SK-N-SH (cell line): ENCODE measurements around the gene EDRF1. TPM values are rescaled to one million over a fixed set of nuclear protein-coding genes. Genes with fewer than 3 reads are reported as not detected.

Experiments
- CTCF ChIA-PET: fragments of 300-600, 350-600 bp; formaldehyde crosslinking; extraction: SDS; loops from one replicate; lab custom pipeline; 2021; lab: Yijun Ruan, JAX
- POLR2A ChIA-PET: fragments of 350-600 bp; sonication (Branson Sonifier 250); formaldehyde crosslinking; extraction: SDS; loops from one replicate; lab custom pipeline; 2020; ENCODE audit warnings: antibody characterized with exemption, inconsistent platforms; lab: Yijun Ruan, JAX
- DNase-seq: peaks from one replicate; pipeline ENCODE4 v3.0.0; 2012
- H2AFZ ChIP-seq: fragments of 200-600 bp; sonication (generic); 2 replicates; pipeline ENCODE4 v1.8.1; 2016; ENCODE audit warnings: antibody characterized with exemption, mild to moderate bottlenecking, low read depth
- H3F3A ChIP-seq: fragments of 200-600 bp; sonication (generic); replicated peaks from 2 replicates; pipeline ENCODE3; 2016; ENCODE audit warnings: antibody characterized with exemption, mild to moderate bottlenecking; ENCODE audit not compliant: insufficient read depth
- H3K27ac ChIP-seq, 2 experiments: fragments of 200-500 bp in 1 of 2; fragments of 200-600 bp in 1 of 2; sonication (Bioruptor generic) in 1 of 2; sonication (generic), shearing (Covaris generic) in 1 of 2; 2 replicates each; pipeline versions ENCODE4 v1.5.1 to v1.6.1; 2014 to 2016; ENCODE audit warnings: low read depth in 2 of 2, inconsistent platforms in 1 of 2, low read length in 1 of 2, mild to moderate bottlenecking in 1 of 2, mixed read lengths in 1 of 2
- H3K27me3 ChIP-seq: fragments of 200-600 bp; sonication (generic), shearing (Covaris generic); 2 replicates; pipeline ENCODE4 v1.6.1; 2016; ENCODE audit warnings: mixed run types; ENCODE audit not compliant: insufficient read depth
- H3K36me3 ChIP-seq, 2 experiments: fragments of 200-500 bp in 1 of 2; fragments of 200-600 bp in 1 of 2; sonication (Bioruptor generic) in 1 of 2; sonication (generic) in 1 of 2; replicated peaks in 1 of 2; 2 replicates each; pipeline versions ENCODE3 to v1.5.1; 2014 to 2016; ENCODE audit warnings: low read length in 1 of 2, mild to moderate bottlenecking in 1 of 2; ENCODE audit not compliant: insufficient read depth in 2 of 2, control insufficient read depth in 1 of 2
- H3K4me1 ChIP-seq, 2 experiments: fragments of 200-500 bp in 1 of 2; fragments of 200-600 bp in 1 of 2; sonication (Bioruptor generic) in 1 of 2; sonication (generic), shearing (Covaris generic) in 1 of 2; 2 replicates each; pipeline versions ENCODE4 v1.5.1 to v1.6.1; 2014 to 2016; ENCODE audit warnings: low read depth in 1 of 2, low read length in 1 of 2, mixed run types in 1 of 2; ENCODE audit not compliant: insufficient read depth in 2 of 2, control insufficient read depth in 1 of 2
- H3K4me2 ChIP-seq: fragments of 200-600 bp; sonication (generic), shearing (Covaris generic); 2 replicates; pipeline ENCODE4 v1.6.1; 2017; ENCODE audit warnings: mixed run types
- H3K4me3 ChIP-seq, 2 experiments: fragments of 200-500 bp in 1 of 2; fragments of 200-600 bp in 1 of 2; sonication (Bioruptor generic) in 1 of 2; sonication (generic), shearing (Covaris generic) in 1 of 2; 2 replicates each; pipeline versions ENCODE4 v1.5.1 to v1.8.1; 2014 to 2016; ENCODE audit warnings: low read depth in 2 of 2, inconsistent platforms in 1 of 2, low read length in 1 of 2, mild to moderate bottlenecking in 1 of 2, mixed read lengths in 1 of 2, moderate library complexity in 1 of 2
- H3K79me2 ChIP-seq: fragments of 200-600 bp; sonication (generic); 2 replicates; pipeline ENCODE4 v1.8.1; 2017; ENCODE audit warnings: mild to moderate bottlenecking; ENCODE audit not compliant: insufficient read depth
- H3K9ac ChIP-seq: fragments of 200-600 bp; sonication (generic); 2 replicates; pipeline ENCODE4 v1.6.1; 2017; ENCODE audit warnings: mixed run types
- H3K9me2 ChIP-seq: fragments of 200-600 bp; sonication (generic); 2 replicates; pipeline ENCODE4 v1.6.1; 2017; ENCODE audit warnings: mixed run types
- H3K9me3 ChIP-seq: fragments of 200-600 bp; sonication (generic); 2 replicates; pipeline ENCODE4 v1.6.1; 2017; ENCODE audit warnings: mixed run types, mild to moderate bottlenecking, moderate library complexity
- H4K20me1 ChIP-seq: fragments of 200-600 bp; sonication (generic); 2 replicates; pipeline ENCODE4 v1.6.1; 2017; ENCODE audit warnings: mild to moderate bottlenecking, mixed run types; ENCODE audit not compliant: insufficient read depth
- ELF1 ChIP-seq: IDR thresholded peaks from 2 replicates; pipeline ENCODE4 v1.4.0; 2012
- EP300 ChIP-seq, 2 experiments: IDR thresholded peaks; 2 replicates each; pipeline versions ENCODE4 v1.4.0 to v1.6.1; 2012; ENCODE audit warnings: borderline replicate concordance in 1 of 2, low read depth in 1 of 2, low read length in 1 of 2
- EZH2phosphoT487 ChIP-seq: fragments of 200-600 bp; sonication (generic); IDR thresholded peaks from 2 replicates; pipeline ENCODE4 v1.6.1; 2017; ENCODE audit warnings: low read depth, mixed run types, mild to moderate bottlenecking, antibody characterized with exemption, moderate library complexity, borderline replicate concordance
- FOSL2 ChIP-seq: IDR thresholded peaks from 2 replicates; pipeline ENCODE4 v1.4.0; 2012; ENCODE audit warnings: low read depth, mild to moderate bottlenecking, moderate library complexity, borderline replicate concordance
- FOXM1 ChIP-seq: IDR thresholded peaks from 2 replicates; pipeline ENCODE4 v1.4.0; 2012; ENCODE audit warnings: low read depth, mild to moderate bottlenecking
- GABPA ChIP-seq: IDR thresholded peaks from 2 replicates; pipeline ENCODE4 v1.4.0; 2012; ENCODE audit warnings: low read depth, mild to moderate bottlenecking
- GATA2 ChIP-seq: sonication (generic); formaldehyde crosslinking; IDR thresholded peaks from 2 replicates; pipeline ENCODE4 v1.5.0; 2020; ENCODE audit warnings: mild to moderate bottlenecking, missing genetic modification reagents
- IRF3 ChIP-seq: fragments of 150-350 bp; IDR thresholded peaks from 2 replicates; pipeline ENCODE4 v1.6.1; 2016; ENCODE audit warnings: mild to moderate bottlenecking, low read depth, low read length
- JUND ChIP-seq: IDR thresholded peaks from 2 replicates; pipeline ENCODE4 v1.4.0; 2012
- MEF2A ChIP-seq: IDR thresholded peaks from 2 replicates; pipeline ENCODE4 v1.4.0; 2012; ENCODE audit warnings: low read depth, borderline replicate concordance
- MXI1 ChIP-seq: IDR thresholded peaks from 2 replicates; pipeline ENCODE4 v1.6.1; 2012; ENCODE audit warnings: mild to moderate bottlenecking, low read depth, low read length, improper control_type of control experiment
- PBX3 ChIP-seq: IDR thresholded peaks from 2 replicates; pipeline ENCODE4; 2012
- RCOR1 ChIP-seq: fragments of 150-350 bp; IDR thresholded peaks from 2 replicates; pipeline ENCODE4 v1.6.1; 2017; ENCODE audit warnings: antibody characterized with exemption, low read length
- REST ChIP-seq: IDR thresholded peaks from 2 replicates; pipeline ENCODE4 v1.6.1; 2012; ENCODE audit warnings: mild to moderate bottlenecking, low read depth, low read length, moderate library complexity
- RFX5 ChIP-seq: IDR thresholded peaks from 2 replicates; pipeline ENCODE4 v1.6.1; 2012; ENCODE audit warnings: mild to moderate bottlenecking, improper control_type of control experiment, low read length
- RXRA ChIP-seq: IDR thresholded peaks from 2 replicates; pipeline ENCODE4 v1.4.0; 2012; ENCODE audit warnings: low read depth, mild to moderate bottlenecking, borderline replicate concordance
- SIN3A ChIP-seq: IDR thresholded peaks from 2 replicates; pipeline ENCODE4 v1.6.1; 2012; ENCODE audit warnings: low read depth, mild to moderate bottlenecking, low read length, moderate library complexity, borderline replicate concordance
- TCF12 ChIP-seq: IDR thresholded peaks from 2 replicates; pipeline ENCODE4 v1.4.0; 2012
- YY1 ChIP-seq: IDR thresholded peaks from 2 replicates; pipeline ENCODE4 v1.4.0; 2012; ENCODE audit warnings: low read depth, mild to moderate bottlenecking
- ZBTB33 ChIP-seq: IDR thresholded peaks from 2 replicates; pipeline ENCODE4 v1.4.0; 2012; ENCODE audit warnings: low read depth, borderline replicate concordance
- WGBS: methylation state at CpG from one replicate; pipeline ENCODE4 v1.1.6; 2017; ENCODE audit warnings: low lambda C conversion rate; 5-methylcytosine and 5-hydroxymethylcytosine counted together
- polyA plus RNA-seq, 3 experiments: library from polyadenylated mRNA; depleted of rRNA; stranded (reverse); fragments of >200 nt; gene quantifications; 2 replicates each; pipeline ENCODE4 v1.2.3, GENCODE V29; 2012

Gene EDRF1
- polyA plus RNA-seq, 1 of the 3 experiments (the other 2 are of a cell fraction) = 19.2 TPM

GRCh38 chr10:125772864-125773180 is 53.3 kb downstream of the EDRF1 start:
- Histone ChIP-seq H3K4me1 (no peaks in the 10 kb centered on the region), H2AFZ (no peak overlapping the region), H3K27me3 (no peaks in the 10 kb centered on the region), H3K9ac (no peak overlapping the region)
- no peak for TF ChIP-seq ELF1
- no peak for TF ChIP-seq IRF3
- no peak for TF ChIP-seq TCF12
- TF ChIP-seq PBX3 = no peak
- TF ChIP-seq YY1 = no peak
- TF ChIP-seq JUND = no peak
- no peak for TF ChIP-seq EP300 (IDR thresholded peaks at IDR 0.05; ENCODE audit: borderline replicate concordance in 1 of 2, low read depth in 1 of 2, low read length in 1 of 2)
- TF ChIP-seq GATA2 (CRISPR knock-in tag) = no peak
- no peak for TF ChIP-seq FOXM1
- no peak for TF ChIP-seq RXRA
- TF ChIP-seq REST = no peak
- TF ChIP-seq RCOR1 = no peak
- no peak for TF ChIP-seq RFX5
- TF ChIP-seq GABPA = no peak
- TF ChIP-seq ZBTB33 = no peak
- TF ChIP-seq MXI1 = no peak
- no peak for TF ChIP-seq FOSL2
- no peak for TF ChIP-seq MEF2A
- no peak for TF ChIP-seq EZH2phosphoT487
- no peak for TF ChIP-seq SIN3A
- TF ChIP-seq, all 33 proteins: peak for 0
- DNase-seq = no peak
- Histone ChIP-seq H3K79me2 (no peaks in the 10 kb centered on the region), H3K27ac (no peak overlapping the region), H3K9me2 (no peaks in the 10 kb centered on the region), H3K4me3 (no peak overlapping the region), H3K4me2 (no peak overlapping the region), H4K20me1 (no peaks in the 10 kb centered on the region), H3F3A (no peaks in the 10 kb centered on the region), H3K36me3 (peaks cover 2 to 4% of the 10 kb centered on the region in 2 experiments), H3K9me3 (no peaks in the 10 kb centered on the region)
- WGBS = 95% methylated on average over 10 of the region's 11 CpGs
- CTCF ChIA-PET = no interaction called here
- POLR2A ChIA-PET = no interaction called here
